IPS-NIHi11 (cell line): Measurements from ENCODE around the gene CCL5.
A peak's percentile ranks its signal among the peaks of the same experiment; 100 is the strongest.
"Not testable (repeated sequence)": the region's sequence is repeated elsewhere in the genome, so short reads cannot be mapped to it uniquely, and the experiment has no call there.

ENCODE experiments used
- DNase-seq: peaks from one replicate; pipeline ENCODE4 v3.0.0; 2012; ENCODE audit warnings: mixed read lengths, low spot score

CCL5 gene

GRCh38 chr17:35898283-35899070, 18.3 kb upstream of the CCL5 start:
- no peak for DNase-seq

GRCh38 chr17:35897772-35898171, 17.6 kb upstream of the CCL5 start:
- not testable (repeated sequence) for DNase-seq

GRCh38 chr17:35895636-35896587, 15.8 kb upstream of the CCL5 start:
- no peak for DNase-seq

GRCh38 chr17:35894206-35894605, 14.0 kb upstream of the CCL5 start:
- DNase-seq = no peak

- DNase-seq = no peak
Observed at GRCh38 chr17:35893751-35894150, 13.6 kb upstream of the CCL5 start.

- DNase-seq = no peak
Observed at GRCh38 chr17:35892091-35893035, 12.2 kb upstream of the CCL5 start.

- DNase-seq = no peak
Observed at GRCh38 chr17:35891269-35891668, 11.1 kb upstream of the CCL5 start.

GRCh38 chr17:35890774-35891155, 10.6 kb upstream of the CCL5 start:
- peak; percentile 44 for DNase-seq

- peak; percentile 32 for DNase-seq
Observed at GRCh38 chr17:35889818-35890773, 9.9 kb upstream of the CCL5 start.

- no peak for DNase-seq
Observed at GRCh38 chr17:35889241-35889640, 9.1 kb upstream of the CCL5 start.

GRCh38 chr17:35878361-35878760, 1.8 kb downstream of the CCL5 start:
- no peak for DNase-seq

- no peak for DNase-seq
Observed at GRCh38 chr17:35877345-35878029, 2.7 kb downstream of the CCL5 start.

GRCh38 chr17:35876534-35876933, 3.6 kb downstream of the CCL5 start:
- DNase-seq = no peak

- no peak for DNase-seq
Observed at GRCh38 chr17:35875800-35876139, 4.4 kb downstream of the CCL5 start.

GRCh38 chr17:35875072-35875799, 4.9 kb downstream of the CCL5 start:
- DNase-seq = no peak

- no peak for DNase-seq
Observed at GRCh38 chr17:35872196-35872980, 7.8 kb downstream of the CCL5 start.

- DNase-seq = peak; percentile 48
Observed at GRCh38 chr17:35870906-35871819, 9.0 kb downstream of the CCL5 start.

- no peak for DNase-seq
Observed at GRCh38 chr17:35868737-35869136, 11.4 kb downstream of the CCL5 start, which contains the start of gene HEATR9. HEATR9 (minus strand) TSS chr17:35868891; CDS start chr17:35868742, 149 bp downstream.
